Retinal pigment epithelial cell (primary cell): Measurements from ENCODE around the gene RBMS3.

Experiments used
- DNase-seq: peaks from one replicate; pipeline ENCODE4 v3.0.0-alpha.2; 2010; ENCODE audit warnings: low read depth
- H3K4me3 ChIP-seq: 2 replicates; pipeline ENCODE4 v1.5.1; 2011; ENCODE audit warnings: mild to moderate bottlenecking, low read length, control low read depth, moderate library complexity
- CTCF ChIP-seq: conservative IDR thresholded peaks from 2 replicates; pipeline ENCODE4 v1.5.1; 2011; ENCODE audit warnings: low read depth, low read length, control low read depth, inconsistent platforms

RBMS3 gene

GRCh38 chr3:29337565-29337964 lies 56.7 kb downstream of the RBMS3 start:
- no peak overlapping the region for H3K4me3 ChIP-seq
- DNase-seq = no peak
- TF ChIP-seq CTCF = no peak

GRCh38 chr3:29338377-29338776 lies 57.5 kb downstream of the RBMS3 start:
- H3K4me3 ChIP-seq = no peak overlapping the region
- TF ChIP-seq CTCF = no peak

GRCh38 chr3:29339016-29339833 lies 58.4 kb downstream of the RBMS3 start:
- H3K4me3 ChIP-seq = no peak overlapping the region
- no peak for DNase-seq
- TF ChIP-seq CTCF = no peak

More at GRCh38 chr3:29338377-29338776, 57.5 kb downstream of the RBMS3 start:
- DNase-seq = no peak

- no peak for TF ChIP-seq CTCF
- no peak for DNase-seq
These were observed 63.3 kb downstream of the RBMS3 start for GRCh38 chr3:29344154-29344553.

GRCh38 chr3:29344935-29345334 lies 64.1 kb downstream of the RBMS3 start:
- H3K4me3 ChIP-seq = no peak overlapping the region
- no peak for DNase-seq
- TF ChIP-seq CTCF = no peak

More at GRCh38 chr3:29344154-29344553, 63.3 kb downstream of the RBMS3 start:
- no peak overlapping the region for H3K4me3 ChIP-seq

GRCh38 chr3:29345516-29346300 lies 64.8 kb downstream of the RBMS3 start:
- DNase-seq = no peak
- H3K4me3 ChIP-seq = no peak overlapping the region
- TF ChIP-seq CTCF = no peak
